ENCODE measurements around the gene ZNF805. TPM values are rescaled to one million over a fixed set of nuclear protein-coding genes. Genes with fewer than 3 reads are reported as not detected.

The ZNF805 gene
- total RNA-seq: 5.5 and 8.0 TPM in 2 replicates

GRCh38 chr19:57240311-57241090 is at the start of gene ZNF805:
ZNF805 (plus strand) TSS chr19:57240632; CDS start chr19:57240892, 260 bp downstream.

GRCh38 chr19:57191141-57192076 is 49.0 kb upstream of the ZNF805 start, which contains the start of gene ZNF264:
ZNF264 (plus strand) TSS chr19:57191500; CDS start chr19:57191914, 414 bp downstream.

GRCh38 chr19:57280165-57280961 is 39.9 kb downstream of the ZNF805 start, which contains the start of gene ZNF460:
ZNF460 (plus strand) TSS chr19:57280485; CDS start chr19:57280807, 322 bp downstream.

Other genes with a start within 250 kb of the ZNF805 start
- not detected in 2 replicates for gene USP29, start 120.6 kb upstream of the ZNF805 start, total RNA-seq
- not detected in 2 replicates for gene ZIM3, start 95.4 kb upstream of the ZNF805 start, total RNA-seq
- gene DUXA, start 73.1 kb upstream of the ZNF805 start, total RNA-seq: not detected in 2 replicates
- gene ZNF264, start 49.1 kb upstream of the ZNF805 start, total RNA-seq: 25.2 and 32.0 TPM in 2 replicates
- gene AURKC, start 9.6 kb upstream of the ZNF805 start, total RNA-seq: 1.3 and 1.6 TPM in 2 replicates
- gene ZNF460, start 39.9 kb downstream of the ZNF805 start, total RNA-seq: 27.7 and 28.8 TPM in 2 replicates
- 4.5 and 6.1 TPM in 2 replicates for gene ZNF543, start 79.8 kb downstream of the ZNF805 start, total RNA-seq
- gene ZNF304, start 110.6 kb downstream of the ZNF805 start, total RNA-seq: 3.7 and 5.2 TPM in 2 replicates
- 26.1 and 29.0 TPM in 2 replicates for gene TRAPPC2B, start 122.9 kb downstream of the ZNF805 start, total RNA-seq
- 0.56 and 2.6 TPM in 2 replicates for gene ZNF547, start 122.9 kb downstream of the ZNF805 start, total RNA-seq
- gene ZNF548, start 149.2 kb downstream of the ZNF805 start, total RNA-seq: 7.9 and 12.2 TPM in 2 replicates
- 2.6 and 2.8 TPM in 2 replicates for gene ZNF17, start 170.5 kb downstream of the ZNF805 start, total RNA-seq
- gene ZNF749, start 194.7 kb downstream of the ZNF805 start, total RNA-seq: 10.6 and 17.5 TPM in 2 replicates
- gene VN1R1, start 216.5 kb downstream of the ZNF805 start, total RNA-seq: 0.28 and 0.33 TPM in 2 replicates
- gene ZNF772, start 236.9 kb downstream of the ZNF805 start, total RNA-seq: 6.4 and 11.4 TPM in 2 replicates
- gene ZNF419, start 247.1 kb downstream of the ZNF805 start, total RNA-seq: 5.9 and 7.2 TPM in 2 replicates